Measurements from ENCODE around the gene THSD4.
"Not testable (repeated sequence)": the region's sequence is repeated elsewhere in the genome, so short reads cannot be mapped to it uniquely, and the experiment has no call there.

The THSD4 gene

DNA sequence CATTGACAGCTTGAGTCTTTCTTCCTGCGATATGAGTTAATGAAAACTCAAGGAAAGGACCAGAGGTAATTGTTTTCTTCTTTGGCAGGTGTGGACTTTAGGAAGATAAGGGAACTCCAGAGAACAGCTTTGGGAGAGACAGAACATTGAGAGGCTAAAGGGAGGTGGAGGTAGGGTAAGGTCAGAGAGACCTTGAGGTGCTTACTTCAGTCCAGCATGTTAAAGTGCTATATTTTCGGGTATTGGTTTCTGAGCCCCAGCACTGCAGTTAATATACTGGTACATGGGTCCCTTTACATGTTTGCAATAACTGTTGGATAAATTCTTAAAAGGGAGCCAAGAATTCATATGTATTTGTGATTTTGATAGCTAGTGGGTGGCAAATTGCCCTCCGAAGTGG, 322.1 kb downstream of the THSD4 start:
- no peak overlapping the region for H3K4me3 ChIP-seq (replicated peaks; ENCODE audit: low read depth, low read length)
- no peak for DNase-seq (ENCODE audit: low read depth)
- TF ChIP-seq, protein P1, sequence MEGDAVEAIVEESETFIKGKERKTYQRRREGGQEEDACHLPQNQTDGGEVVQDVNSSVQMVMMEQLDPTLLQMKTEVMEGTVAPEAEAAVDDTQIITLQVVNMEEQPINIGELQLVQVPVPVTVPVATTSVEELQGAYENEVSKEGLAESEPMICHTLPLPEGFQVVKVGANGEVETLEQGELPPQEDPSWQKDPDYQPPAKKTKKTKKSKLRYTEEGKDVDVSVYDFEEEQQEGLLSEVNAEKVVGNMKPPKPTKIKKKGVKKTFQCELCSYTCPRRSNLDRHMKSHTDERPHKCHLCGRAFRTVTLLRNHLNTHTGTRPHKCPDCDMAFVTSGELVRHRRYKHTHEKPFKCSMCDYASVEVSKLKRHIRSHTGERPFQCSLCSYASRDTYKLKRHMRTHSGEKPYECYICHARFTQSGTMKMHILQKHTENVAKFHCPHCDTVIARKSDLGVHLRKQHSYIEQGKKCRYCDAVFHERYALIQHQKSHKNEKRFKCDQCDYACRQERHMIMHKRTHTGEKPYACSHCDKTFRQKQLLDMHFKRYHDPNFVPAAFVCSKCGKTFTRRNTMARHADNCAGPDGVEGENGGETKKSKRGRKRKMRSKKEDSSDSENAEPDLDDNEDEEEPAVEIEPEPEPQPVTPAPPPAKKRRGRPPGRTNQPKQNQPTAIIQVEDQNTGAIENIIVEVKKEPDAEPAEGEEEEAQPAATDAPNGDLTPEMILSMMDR (IDR thresholded peaks at IDR 0.05; ENCODE audit: low read length, missing control alignments), result no peak

DNA sequence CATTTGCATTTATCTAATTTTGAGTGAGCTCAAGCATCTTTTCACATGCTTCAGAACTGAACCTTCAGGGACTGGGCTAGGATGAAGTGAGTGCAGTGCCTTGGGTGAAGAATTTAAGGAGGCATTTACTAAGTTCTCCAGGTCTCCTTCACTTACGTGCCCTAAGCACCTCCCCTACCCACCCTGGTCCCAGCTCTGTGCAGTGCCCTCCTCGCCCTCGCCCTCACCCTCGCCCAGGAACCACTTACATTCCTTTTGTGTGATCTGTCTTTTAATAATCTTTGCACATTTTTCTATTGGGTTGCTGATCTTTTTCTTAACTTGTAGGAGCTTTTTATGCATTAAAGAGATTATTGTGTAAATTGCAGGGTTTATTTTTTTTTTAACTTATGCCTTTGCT, 322.6 kb downstream of the THSD4 start:
- TF ChIP-seq, protein P1 (IDR thresholded peaks at IDR 0.05; ENCODE audit: low read length, missing control alignments), result no peak
- DNase-seq (ENCODE audit: low read depth), result no peak

DNA sequence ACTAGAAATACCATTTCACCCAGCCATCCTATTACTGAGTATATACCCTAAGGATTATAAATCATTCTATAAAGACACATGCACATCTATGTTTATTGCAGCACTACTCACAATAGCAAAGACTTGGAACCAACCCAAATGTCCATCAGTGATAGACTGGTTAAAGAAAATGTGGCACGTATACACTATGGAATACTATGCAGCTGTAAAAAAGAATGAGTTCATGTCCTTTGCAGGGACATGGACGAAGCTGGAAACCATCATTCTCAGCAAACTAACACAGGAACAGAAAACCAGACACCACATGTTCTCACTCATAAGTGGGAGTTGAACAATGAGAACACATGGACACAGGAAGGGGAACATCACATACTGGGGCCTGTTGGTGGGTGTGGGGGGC, 324.2 kb downstream of the THSD4 start:
- H3K4me3 ChIP-seq (replicated peaks; ENCODE audit: low read depth, low read length); DNase-seq (ENCODE audit: low read depth): not testable (repeated sequence)

More for the DNA sequence above, 322.6 kb downstream of the THSD4 start:
- no peak overlapping the region for H3K4me3 ChIP-seq (replicated peaks; ENCODE audit: low read depth, low read length)

DNA sequence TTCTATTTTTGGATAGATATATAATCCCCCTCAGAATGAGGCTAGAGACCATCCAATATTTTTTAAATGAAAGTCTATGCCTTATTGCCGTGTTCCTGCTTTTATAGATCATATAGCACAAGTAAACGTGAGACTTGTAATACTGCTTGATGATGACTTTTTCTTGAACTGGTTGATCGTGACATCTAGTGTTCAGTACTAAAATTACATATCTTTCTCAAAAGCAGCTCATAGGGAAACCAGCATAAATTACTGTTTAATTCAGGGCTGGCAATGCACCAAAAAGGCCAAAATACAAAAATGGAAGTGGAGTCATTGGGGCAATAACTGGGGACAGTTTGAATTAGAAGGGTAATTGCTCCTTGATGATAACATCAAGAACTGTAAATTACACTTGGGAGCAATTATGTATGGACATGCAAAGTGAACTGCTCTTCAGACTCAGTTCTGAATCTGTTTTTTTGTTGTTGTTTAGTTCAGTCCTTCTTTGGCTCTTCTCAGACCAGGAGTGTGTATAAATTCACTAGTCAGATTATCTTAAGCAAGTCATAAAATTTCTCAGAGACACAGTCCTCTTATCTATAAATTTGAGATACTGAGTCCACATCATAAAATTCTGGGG, 325.3 kb downstream of the THSD4 start:
- peak; percentile 87 for DNase-seq (ENCODE audit: low read depth)
- TF ChIP-seq, protein P1 (IDR thresholded peaks at IDR 0.05; ENCODE audit: low read length, missing control alignments), result peak; percentile 51
- H3K4me3 ChIP-seq (replicated peaks; ENCODE audit: low read depth, low read length), result no peak overlapping the region

DNA sequence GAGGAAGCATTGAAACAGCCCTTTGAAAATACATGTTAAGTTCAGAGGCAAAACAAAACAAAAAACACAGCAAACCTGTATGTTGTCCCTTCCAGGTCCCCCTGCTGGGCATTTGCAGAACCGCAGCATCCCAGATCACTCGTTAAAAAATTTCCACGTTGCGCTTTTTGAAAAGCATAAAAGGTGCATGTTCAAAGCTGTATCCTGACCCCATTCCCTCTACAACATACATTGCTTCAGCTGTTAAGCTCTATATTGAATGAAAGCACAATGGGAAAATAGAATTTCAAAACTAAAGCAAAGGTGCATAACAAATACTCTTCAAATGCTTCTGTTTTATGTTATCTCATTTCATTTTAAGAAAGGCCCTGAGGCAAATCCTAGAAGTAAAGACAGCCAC, 328.3 kb downstream of the THSD4 start:
- TF ChIP-seq, protein P1 (IDR thresholded peaks at IDR 0.05; ENCODE audit: low read length, missing control alignments), result peak; percentile 91
- H3K4me3 ChIP-seq (replicated peaks; ENCODE audit: low read depth, low read length), result no peak overlapping the region
- peak; percentile 66 for DNase-seq (ENCODE audit: low read depth)

DNA sequence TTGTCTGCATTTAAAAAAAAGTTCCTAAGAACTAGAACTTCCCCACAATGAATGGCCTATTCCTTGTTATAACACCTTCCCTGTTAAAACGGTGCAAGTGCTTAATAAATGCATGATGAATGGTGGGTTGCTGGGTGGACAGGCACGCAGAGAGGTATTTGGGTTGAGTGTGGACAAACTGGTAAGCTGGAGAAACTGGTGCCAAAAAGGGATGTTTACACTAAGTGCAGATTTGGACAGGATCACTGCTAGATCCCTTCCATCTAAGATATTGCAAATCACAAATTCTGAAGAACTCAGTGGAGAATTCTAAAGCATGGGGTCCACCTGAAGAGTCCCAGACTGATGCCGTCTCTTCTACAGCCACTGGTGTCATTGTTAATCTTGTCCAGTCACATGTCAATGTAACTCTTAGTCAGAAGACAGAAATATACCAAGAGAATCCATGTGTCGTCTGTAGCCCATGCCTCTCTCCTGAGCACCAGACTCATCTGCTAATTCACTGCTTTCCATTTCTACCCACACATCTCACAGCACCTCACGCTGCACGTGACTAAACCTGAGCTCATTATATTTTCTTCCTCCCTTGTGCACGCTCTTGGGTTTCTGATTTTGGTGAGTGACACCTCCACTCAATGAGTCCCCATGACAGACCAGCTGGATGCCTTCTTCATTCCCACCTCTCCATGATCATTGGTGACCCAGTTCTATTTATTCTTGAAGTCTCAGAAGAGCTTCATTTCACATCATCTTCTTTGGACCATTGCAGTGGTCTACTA, 328.9 kb downstream of the THSD4 start:
- no peak overlapping the region for H3K4me3 ChIP-seq (replicated peaks; ENCODE audit: low read depth, low read length)
- no peak for DNase-seq (ENCODE audit: low read depth)
- TF ChIP-seq, protein P1 (IDR thresholded peaks at IDR 0.05; ENCODE audit: low read length, missing control alignments), result no peak

DNA sequence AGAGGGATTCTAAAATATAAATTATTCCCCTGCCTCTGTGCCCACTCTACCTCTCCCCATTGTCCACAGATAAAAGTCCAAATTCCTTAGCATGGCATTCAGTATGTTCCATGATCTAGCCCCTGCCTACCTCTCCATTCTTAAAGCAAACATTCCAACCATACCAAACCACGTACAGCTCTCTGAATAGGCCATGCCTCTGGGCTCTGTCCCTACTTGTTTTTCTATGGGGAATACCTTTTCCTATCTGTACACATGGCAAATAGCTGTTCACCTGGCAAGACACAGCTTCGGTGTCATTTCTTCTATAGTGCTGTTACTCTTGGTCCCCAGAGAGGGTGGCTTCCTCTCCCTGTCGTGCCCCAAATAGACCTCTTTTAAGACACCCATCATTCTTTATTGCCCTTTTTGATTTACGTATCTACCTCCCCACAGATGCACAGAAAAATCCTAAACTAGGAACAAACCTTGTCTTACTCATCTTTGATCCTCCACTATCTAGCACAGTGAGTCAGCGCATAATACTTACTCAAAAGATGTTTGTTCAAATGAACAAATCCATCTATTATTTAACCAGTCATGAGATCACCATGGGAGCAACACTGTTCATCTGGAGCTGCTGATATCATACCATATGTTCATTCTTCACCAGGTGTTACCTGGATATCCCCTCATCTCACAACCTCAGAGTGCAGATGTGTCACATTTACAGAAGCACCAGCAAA, 329.8 kb downstream of the THSD4 start:
- no peak overlapping the region for H3K4me3 ChIP-seq (replicated peaks; ENCODE audit: low read depth, low read length)
- TF ChIP-seq, protein P1 (IDR thresholded peaks at IDR 0.05; ENCODE audit: low read length, missing control alignments), result no peak
- DNase-seq (ENCODE audit: low read depth), result no peak

Measured in fibroblast of pulmonary artery (primary cell).